Activated naive CD4-positive, alpha-beta T cell treated with Interleukin-2 at 50 U/mL for 16 hours (primary cell): ENCODE data around the gene HIC1.

Experiments used
- DNase-seq: peaks from one replicate; pipeline ENCODE4 v3.0.0-alpha.2; 2020

Gene HIC1

GRCh38 chr17:2047590-2047989 lies 7.3 kb upstream of the HIC1 start:
- no peak for DNase-seq

DNA sequence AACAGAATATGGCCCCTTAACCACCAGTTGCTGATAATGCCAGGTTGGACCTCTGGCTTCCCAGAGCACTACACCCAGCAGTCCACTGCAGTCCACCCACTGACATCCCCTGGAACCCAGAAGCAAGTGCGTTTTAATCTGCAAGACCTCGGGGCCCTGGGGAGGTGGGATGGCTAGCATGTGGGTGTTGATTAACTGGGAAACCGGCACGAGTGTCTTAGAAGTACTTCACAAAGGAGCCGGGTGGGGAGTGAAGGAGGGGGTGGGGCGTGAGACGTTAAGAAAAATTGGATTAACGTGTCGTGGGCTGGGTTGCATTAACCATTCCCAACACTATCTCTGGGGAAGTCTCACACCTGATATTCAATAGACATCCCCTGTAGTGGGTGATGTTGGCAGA lies 6.1 kb upstream of the HIC1 start:
- no peak for DNase-seq

GRCh38 chr17:2049333-2050299 lies 5.3 kb upstream of the HIC1 start:
- peak; percentile 92 for DNase-seq

DNA sequence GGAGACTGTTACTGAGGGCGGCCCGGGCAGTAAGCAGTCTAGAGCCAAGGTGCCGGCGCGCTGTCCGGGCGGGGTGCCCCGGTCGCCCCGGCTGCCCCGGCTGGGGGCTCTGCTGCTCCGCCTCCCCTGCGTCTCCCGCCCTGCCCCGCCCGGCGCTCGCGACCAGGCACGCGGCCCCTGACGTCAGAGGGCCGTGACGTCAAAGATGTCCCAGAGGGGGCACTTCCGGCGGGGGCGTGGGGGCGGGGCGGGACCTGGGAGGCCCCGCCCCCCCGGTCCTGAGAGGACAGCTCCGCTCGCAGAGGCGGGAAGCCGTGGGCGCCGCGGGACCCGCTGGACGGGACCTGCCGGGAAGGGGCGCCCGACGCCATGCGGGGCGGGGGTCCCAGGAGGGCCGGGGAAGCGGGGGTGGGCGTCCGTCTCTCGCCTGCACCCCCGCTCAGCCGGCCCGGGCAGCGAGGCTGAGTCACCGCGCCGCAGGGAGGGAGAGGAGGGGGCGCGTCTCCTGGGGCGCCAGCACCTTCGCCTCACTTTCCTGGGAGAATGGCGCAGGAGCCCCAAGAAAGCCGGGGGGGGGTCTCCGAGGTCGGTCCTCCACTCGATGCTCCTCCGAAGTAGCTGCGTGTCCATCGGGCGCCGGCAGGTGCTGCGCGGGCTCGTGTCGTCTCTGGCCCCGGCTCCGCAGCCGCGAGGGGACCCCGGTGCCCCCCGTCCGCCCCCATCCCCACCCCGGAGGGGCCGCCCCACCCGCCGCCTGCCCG lies 4.4 kb upstream of the HIC1 start:
- DNase-seq = peak; percentile 75

DNA sequence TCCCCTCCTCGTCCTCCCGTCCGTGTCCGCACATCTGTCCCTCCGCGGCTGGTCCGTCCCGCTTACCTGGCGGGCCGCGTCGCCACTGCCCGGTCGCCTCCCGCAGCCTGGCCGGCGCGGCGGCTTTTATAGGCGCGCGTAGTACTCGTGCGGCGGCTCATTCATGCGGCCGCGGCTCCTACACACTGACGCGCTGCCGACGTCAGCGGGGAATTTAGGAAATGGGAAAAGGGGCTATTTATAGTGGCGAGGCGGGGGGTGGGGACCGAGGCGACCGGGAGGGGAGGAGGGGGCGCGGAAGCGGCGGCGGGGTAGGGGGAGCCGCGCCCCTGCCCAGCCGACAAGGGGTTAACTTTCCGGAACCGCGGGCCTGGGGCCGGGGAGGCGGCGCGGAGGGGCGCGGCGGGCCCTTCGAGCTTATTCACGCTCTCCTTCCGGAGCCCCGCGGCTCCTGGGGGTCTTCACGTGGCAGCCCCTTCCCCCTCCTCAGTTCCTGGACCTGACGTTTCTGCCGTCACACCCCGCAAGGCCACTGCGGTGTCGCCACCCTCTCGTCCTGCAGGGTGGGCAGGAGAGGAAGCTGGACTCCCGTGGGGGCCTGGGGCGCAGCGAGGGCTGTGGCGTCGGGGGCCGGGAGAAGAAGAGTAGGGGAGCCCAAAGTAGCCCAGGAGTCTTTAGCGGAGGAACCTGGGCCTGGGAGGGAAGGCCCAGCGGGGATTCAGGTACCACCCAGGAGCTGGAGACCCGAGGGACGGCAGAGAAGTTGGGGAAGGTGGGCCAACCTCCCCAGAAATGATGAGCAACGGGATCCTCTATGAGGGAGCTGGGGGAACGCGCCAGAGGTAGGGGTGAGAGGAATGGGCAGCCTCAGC lies 3.6 kb upstream of the HIC1 start:
- peak; percentile 24 for DNase-seq

- no peak for DNase-seq
These were observed 2.9 kb upstream of the HIC1 start for GRCh38 chr17:2051933-2052559.

DNA sequence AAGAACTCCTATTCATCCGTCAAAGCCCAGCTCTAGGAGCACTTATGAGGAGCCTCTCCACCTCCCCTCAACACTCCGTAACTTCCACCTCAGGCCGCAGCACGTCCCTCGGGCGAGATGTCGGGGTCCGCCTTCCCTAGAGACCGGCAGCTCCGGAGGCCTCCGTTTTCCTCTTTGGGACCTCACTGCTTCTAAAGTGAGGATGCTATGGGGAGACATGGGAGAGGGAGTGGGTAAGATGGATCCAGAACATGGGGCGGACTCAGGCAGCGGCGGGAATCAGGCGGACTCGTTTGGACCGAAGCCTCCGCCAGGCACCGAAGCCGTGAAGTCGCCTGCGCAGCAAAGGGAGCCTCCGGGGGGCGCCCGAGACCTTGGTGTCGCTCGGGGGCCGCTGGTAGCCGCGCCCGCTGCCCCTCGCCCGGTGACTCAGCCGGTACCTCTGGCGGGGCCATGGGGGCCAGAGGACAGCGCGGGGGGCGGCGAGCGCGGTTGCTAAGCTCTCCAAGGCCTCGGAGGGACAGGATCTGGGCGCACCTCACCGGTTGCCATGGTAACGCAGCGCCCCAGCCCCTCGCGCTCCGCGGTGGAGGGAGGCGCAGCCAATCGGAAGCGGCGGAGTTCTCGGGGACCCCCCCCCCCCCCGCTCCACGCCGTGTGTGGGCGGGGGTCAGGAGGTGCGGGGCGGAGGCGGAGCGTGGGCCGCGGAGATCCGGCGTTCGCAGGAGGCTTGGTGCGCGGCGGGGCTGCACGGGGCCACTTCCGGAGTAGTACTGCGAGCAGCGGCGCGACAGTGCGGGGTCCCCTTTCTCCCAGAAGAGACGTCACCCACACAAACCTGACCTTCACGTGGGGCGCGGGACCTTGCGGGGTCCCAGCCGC lies 1.3 kb upstream of the HIC1 start:
- DNase-seq = peak; percentile 80

DNA sequence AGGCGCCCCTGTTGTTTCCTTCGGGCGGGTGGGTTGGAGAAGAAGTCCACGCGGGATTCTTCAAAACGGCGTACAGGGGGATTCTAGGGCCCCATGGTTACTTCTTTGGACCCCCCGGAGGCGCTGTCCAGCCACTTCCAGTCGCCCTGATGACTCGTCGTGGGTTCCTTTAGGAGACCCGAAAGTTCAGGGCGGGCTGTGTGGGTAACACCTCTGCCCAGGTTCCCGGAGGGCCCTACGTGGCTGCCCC lies 716 bp upstream of the HIC1 start:
- no peak for DNase-seq

DNA sequence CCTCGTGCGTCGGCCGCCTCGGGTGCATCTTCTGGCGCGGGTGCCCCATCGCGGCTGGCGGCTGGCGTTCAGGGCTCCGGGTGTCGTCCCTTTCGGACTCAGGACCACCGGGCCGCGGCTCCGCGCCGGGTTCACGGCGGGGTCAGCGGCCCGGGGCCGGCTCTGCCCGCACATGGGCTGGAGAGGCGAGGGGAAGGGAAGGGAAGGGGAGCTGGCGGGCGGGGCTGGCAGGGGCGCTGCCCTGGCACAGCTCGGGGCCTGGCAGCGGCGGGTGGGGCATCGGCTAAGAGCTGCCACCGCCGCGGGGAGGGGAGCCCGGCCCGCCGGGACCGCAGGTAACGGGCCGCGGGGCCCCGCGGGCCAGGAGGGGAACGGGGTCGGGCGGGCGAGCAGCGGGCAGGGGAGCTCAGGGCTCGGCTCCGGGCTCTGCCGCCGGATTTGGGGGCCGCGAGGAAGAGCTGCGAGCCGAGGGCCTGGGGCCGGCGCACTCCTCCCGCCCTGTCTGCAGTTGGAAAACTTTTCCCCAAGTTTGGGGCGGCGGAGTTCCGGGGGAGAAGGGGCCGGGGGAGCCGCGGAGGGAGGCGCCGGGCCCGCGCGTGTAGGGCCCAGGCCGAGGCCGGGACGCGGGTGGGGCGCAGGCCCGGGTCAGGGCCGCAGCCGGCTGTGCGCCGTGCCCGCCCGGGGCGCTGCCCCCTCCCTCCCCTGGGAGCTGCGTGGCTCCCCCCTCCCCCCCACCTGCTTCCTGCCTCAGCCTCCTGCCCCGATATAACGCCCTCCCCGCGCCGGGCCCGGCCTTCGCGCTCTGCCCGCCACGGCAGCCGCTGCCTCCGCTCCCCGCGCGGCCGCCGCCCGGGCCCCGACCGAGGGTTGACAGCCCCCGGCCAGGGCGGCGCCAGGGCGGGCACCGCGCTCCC lies 646 bp downstream of the HIC1 start:
- peak; percentile 33 for DNase-seq

- DNase-seq = peak; percentile 56
These were observed 1.6 kb downstream of the HIC1 start for GRCh38 chr17:2056206-2057174.

DNA sequence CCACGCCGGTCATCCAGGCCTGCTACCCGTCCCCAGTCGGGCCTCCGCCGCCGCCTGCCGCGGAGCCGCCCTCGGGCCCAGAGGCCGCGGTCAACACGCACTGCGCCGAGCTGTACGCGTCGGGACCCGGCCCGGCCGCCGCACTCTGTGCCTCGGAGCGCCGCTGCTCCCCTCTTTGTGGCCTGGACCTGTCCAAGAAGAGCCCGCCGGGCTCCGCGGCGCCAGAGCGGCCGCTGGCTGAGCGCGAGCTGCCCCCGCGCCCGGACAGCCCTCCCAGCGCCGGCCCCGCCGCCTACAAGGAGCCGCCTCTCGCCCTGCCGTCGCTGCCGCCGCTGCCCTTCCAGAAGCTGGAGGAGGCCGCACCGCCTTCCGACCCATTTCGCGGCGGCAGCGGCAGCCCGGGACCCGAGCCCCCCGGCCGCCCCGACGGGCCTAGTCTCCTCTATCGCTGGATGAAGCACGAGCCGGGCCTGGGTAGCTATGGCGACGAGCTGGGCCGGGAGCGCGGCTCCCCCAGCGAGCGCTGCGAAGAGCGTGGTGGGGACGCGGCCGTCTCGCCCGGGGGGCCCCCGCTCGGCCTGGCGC lies 2.4 kb downstream of the HIC1 start:
- DNase-seq = no peak

- peak; percentile 9 for DNase-seq
These were observed 3.1 kb downstream of the HIC1 start for GRCh38 chr17:2057760-2058585.

GRCh38 chr17:2058586-2059546 lies 4.0 kb downstream of the HIC1 start:
- DNase-seq = peak; percentile 72

DNA sequence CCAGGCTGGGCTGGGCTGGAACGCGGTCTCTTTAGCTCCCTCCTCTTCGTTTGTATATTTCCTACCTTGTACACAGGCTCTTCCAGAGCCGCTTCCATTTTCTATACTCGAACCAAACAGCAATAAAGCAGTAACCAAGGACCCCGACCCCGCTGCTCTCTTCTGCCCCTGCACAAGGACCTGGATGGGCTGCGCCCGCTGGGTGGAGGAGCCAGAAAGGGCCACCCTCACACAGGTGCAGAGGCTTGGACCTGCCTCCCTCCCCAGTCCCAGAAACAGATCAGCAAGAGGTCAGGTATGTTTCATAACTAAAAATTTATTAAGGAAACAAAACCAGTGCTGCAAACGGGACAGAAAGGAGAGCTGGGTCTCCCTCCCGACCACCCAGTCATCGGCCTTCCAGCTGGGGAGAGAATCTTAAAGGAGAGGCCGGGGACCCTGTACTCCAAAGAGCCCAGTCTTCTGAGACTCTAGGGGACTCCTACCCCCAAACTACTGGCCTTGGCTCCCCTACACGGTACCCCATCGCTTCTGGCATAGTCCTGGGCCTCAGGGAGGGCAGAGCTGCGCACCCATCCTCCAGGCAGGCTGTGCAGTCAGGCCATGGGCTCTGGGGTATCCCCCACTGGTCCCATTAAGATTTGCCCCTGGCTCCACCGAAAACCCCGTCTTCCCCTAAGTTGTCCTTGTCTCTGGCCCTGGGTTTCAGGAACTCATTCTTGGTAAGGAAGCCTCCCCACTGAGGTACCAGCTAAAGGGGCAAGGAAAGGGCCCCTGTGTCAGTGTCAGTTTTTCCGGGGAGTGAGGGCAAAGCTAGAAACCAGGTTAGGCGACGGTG lies 4.9 kb downstream of the HIC1 start:
- no peak for DNase-seq

GRCh38 chr17:2060385-2060658 lies 5.4 kb downstream of the HIC1 start:
- no peak for DNase-seq
